D721Med (cell line): Measurements from ENCODE around the gene BICDL2.

Experiments used
- DNase-seq: peaks from one replicate; pipeline ENCODE4 v3.0.0; 2011; ENCODE audit warnings: low spot score; ENCODE audit not compliant: insufficient read length
- FAIRE-seq: peaks from 2 replicates; lab custom pipeline; 2011; peaks lifted over from hg19 to GRCh38; lab: Jason Lieb, UNC
- TF ChIP-seq, protein P1 (sequence below): IDR thresholded peaks from 2 replicates; pipeline ENCODE4 v1.5.1; 2012; ENCODE audit warnings: mild to moderate bottlenecking, control low read depth; ENCODE audit not compliant: insufficient read depth; ENCODE audit errors: missing control alignments

BICDL2 gene

DNA sequence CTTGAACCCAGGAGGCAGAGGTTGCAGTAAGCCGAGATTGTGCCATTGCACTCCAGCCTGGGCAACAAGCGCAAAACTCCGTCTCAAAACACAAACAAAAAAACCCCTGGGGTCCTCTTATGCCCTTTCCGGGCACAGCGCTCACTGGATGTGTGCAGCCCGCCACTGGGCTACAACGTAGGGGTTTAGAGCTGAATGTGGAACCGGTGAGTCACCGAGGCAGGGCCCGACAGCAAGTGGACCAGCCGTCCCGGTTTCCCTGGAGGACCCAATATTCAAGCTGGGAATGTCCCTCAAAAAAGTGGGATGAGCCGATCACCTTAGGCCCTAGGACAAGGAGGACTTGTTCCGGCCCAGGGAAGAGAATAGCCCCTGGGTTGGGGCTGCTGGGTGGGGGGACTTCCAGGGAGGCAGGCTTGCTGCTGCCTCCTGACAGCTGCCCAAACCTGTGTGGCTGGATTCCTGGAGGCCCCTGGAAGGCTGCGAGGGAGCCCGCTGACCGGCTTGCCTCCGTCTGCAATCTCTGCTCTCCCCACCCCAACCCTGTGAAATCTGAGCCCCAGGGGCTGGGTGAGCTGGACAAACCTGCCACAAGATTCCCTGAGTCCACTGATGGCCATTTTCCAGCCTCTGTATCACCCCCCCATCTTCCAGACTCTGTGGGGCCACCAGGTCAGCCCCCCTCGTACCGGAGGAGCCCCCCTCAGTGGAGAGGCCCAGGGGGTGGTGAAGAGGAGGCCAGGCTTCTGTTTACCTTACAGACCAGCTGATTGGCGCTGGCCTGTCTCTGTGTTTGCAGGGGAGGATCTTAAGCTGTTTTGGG is 27.0 kb downstream of the BICDL2 start:
- DNase-seq (no peak), FAIRE-seq (no peak)
- TF ChIP-seq, protein P1, sequence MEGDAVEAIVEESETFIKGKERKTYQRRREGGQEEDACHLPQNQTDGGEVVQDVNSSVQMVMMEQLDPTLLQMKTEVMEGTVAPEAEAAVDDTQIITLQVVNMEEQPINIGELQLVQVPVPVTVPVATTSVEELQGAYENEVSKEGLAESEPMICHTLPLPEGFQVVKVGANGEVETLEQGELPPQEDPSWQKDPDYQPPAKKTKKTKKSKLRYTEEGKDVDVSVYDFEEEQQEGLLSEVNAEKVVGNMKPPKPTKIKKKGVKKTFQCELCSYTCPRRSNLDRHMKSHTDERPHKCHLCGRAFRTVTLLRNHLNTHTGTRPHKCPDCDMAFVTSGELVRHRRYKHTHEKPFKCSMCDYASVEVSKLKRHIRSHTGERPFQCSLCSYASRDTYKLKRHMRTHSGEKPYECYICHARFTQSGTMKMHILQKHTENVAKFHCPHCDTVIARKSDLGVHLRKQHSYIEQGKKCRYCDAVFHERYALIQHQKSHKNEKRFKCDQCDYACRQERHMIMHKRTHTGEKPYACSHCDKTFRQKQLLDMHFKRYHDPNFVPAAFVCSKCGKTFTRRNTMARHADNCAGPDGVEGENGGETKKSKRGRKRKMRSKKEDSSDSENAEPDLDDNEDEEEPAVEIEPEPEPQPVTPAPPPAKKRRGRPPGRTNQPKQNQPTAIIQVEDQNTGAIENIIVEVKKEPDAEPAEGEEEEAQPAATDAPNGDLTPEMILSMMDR: no peak

DNA sequence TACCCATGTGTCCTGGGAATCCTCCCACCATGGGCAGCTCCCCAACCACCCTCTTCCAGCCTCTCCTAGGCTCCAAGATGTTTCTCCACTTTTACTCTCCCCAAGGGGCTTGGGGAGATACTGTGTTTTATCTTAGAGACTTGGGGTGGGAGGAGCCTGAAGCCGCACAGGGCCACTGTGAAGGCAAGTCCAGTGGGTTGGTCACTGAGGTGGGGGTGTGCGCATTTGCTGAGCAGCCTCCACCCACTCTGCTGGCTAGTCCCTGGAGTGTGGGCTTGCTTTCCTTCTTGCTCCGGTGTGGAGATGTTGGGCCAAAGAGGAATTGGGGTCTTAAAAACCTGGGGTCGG is 28.1 kb downstream of the BICDL2 start:
- TF ChIP-seq, protein P1: no peak
- DNase-seq (no peak), FAIRE-seq (no peak)

DNA sequence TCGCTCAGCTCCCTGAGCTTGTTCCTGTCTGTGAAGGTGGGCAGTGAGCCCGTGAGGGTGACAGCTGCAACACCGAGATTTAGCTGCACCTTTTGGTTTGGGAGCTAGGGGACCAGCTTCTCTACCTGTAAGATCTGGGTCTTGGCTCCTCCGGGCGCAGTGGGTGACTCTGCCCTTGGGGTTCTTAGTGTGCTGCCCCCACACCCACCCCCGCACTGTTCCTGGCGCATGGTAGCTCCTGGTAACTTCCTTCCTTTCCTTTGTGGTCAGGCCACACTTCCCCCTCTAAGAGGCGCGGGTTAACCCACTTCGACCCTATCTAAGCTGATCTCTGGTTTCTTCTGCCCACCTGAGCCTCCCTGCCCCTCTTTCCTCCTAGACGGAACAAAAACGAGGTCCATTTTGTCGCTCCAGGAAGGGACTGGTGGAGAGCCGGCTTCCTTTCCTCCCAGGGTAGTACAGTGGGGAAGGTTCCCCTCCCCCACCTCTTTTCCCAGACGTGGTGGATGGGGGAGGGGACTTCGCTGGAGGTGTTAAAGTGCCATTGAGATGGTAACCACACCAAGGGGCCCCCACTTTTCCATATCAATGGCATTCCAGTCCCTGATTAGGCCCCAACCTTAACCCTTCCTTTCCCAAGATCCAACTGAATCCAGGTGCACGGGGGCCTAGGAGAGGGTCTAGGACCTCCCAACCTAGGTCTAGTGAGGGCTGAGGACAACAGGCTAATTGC is 28.6 kb downstream of the BICDL2 start:
- FAIRE-seq (no peak), DNase-seq (no peak)
- TF ChIP-seq, protein P1: no peak

DNA sequence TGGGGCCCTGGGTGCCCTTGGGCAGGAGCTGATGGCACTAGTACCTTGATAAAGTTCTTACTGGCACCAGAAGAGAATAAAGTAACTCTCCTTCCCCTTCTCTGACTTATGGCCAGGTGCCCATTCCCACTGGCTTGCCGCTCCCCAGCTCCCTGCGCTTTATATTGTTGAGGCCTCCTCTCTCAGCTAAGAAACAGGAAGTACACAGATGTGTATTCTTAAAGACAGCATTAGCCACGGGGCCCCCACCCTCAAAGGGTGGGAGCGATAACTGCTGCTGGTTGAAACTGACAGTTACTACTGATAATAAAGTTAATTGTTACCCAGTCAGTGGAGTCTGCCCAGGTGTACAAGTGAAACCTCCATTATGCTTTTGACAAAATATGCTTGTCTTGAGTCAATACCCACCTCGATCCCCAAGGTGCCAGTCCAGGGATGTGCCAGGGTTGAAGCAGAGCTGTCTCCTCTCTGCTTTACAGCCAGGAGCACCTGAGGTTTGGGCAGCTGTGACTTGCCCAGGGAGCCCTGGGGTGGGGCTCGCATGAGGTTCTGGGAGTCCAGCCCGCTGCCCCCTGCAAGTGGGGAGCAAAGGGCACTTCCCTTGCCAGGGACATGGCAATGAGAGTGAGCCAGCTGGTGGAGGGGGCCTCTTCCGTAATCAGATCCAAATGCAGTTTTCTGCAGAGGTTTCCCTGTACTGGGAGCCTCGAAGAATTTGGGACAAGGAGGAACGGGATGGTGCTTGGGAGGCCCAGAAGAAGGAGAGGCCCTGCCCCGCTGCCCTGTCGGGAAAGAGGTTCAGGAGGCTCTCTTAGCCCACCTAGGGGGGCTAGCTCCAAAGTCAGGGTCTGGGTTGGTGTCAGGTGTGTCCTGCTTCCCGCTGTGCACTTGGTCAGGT is 29.4 kb downstream of the BICDL2 start:
- FAIRE-seq: no peak
- TF ChIP-seq, protein P1: no peak
- DNase-seq: no peak

DNA sequence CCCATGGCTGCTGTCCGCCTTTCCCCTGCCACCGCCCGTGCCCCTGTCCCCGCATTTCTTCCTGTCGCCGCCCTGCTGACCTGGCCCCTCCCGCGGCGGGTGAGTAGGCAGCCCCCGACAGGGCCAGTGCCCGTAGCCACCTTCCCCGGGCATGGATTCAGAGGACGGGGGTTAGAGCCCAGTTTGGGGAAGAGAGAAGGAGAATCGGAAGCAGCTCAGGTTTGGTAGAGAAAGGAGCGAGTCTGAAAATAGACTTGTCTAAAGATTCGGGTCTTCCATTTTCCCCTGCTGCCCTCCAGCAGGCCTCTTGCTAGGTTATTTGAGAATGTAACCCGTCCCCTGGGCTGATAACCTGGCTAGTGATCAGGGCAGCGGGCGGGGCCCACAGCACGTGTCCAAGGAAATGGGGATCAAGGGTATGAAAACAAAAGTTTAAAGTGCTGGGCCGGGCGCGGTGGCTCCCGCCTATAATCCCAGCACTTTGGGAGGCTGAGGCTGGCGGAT is 31.9 kb downstream of the BICDL2 start:
- TF ChIP-seq, protein P1: no peak
- no peak for FAIRE-seq
- DNase-seq: no peak

DNA sequence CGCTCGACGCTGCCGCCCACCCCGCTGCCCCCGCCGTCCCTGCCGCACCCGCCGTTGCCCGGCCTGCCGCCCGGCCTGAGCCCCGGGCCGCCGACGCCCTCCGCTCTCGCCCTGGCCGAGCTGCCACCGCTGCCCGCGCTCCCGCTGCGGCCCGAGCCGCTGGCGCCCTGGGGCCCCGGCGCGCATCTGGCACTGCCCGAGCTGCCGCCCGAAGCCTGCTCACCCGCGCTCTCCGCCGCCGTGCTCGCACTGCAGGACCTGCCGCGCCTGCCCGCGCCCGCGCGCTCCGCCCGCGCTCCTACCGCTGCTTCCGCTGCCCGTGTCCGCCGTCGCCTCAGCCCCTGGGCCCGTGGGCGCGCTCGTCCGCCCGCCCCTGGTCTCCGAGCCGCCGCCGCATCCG is 32.4 kb downstream of the BICDL2 start:
- FAIRE-seq: no peak
- TF ChIP-seq, protein P1: no peak
- DNase-seq: no peak
